Dedifferentiated amniotic fluid mesenchymal stem cell (primary cell): ENCODE measurements around the gene ZNF333.
"Not testable (repeated sequence)": the region's sequence is repeated elsewhere in the genome, so short reads cannot be mapped to it uniquely, and the experiment has no call there.

ENCODE experiments used
- DNase-seq: peaks from one replicate; pipeline ENCODE4 v3.0.0-alpha.2; 2016; ENCODE audit errors: extremely low spot score

The ZNF333 gene

DNA sequence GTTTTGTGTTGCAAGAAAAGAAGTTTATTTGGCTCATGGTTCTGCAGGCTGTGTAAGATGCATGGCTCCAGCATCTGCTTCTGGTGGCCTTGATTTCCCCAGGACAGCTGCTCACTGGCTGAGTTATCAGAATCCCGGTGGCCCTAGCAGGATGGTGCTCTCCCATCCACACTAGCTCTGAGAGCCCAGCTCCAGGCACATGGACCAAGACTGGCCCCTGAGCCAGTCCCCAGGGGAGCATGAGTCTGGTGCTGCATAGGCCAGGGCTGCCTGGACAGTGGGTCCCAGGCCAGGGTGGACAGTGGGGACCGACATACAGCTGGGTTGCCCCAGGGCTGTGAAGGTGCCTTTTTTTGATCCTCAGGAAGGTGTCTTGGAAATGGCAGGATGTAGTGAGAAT is 78.2 kb downstream of the ZNF333 start:
- DNase-seq: no peak

DNA sequence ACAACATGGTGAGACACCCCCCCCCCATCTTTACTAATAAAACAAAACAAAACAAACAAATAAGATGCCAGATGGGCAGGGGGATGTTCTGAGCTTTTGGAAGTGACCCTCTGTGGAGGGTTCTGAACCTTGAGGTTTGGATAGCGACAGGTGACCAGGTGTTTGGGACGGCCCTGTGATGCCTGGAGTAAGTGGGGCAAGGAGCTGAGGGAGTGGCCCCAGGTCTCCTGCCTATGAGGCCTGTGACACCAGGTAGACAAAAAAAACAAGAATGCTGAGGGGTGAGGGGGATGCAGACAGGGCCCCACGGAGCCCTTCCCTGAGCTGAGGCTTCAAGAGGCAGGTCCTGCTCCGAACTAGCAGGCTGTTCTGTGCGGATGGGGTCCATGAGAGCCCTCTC is 79.4 kb downstream of the ZNF333 start:
- no peak for DNase-seq

DNA sequence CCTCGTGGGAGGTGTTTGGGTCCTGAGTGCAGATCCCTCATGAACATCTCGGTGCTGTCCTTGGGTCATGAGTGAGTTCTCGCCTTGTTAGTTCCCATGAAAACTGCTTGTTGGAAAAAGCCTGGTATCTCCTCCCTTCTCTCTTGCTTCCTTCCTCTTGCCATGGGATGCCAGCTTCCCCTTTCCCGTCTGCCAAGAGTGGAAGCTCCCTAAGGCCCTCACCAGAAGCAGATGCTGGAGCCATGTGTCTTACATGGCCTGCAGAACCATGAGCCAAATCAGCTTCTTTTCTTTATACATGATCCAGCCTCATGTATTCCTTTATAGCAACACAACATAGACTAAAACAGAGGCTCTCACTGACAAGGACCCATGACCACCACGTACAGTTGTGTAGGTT is 80.3 kb downstream of the ZNF333 start:
- no peak for DNase-seq

DNA sequence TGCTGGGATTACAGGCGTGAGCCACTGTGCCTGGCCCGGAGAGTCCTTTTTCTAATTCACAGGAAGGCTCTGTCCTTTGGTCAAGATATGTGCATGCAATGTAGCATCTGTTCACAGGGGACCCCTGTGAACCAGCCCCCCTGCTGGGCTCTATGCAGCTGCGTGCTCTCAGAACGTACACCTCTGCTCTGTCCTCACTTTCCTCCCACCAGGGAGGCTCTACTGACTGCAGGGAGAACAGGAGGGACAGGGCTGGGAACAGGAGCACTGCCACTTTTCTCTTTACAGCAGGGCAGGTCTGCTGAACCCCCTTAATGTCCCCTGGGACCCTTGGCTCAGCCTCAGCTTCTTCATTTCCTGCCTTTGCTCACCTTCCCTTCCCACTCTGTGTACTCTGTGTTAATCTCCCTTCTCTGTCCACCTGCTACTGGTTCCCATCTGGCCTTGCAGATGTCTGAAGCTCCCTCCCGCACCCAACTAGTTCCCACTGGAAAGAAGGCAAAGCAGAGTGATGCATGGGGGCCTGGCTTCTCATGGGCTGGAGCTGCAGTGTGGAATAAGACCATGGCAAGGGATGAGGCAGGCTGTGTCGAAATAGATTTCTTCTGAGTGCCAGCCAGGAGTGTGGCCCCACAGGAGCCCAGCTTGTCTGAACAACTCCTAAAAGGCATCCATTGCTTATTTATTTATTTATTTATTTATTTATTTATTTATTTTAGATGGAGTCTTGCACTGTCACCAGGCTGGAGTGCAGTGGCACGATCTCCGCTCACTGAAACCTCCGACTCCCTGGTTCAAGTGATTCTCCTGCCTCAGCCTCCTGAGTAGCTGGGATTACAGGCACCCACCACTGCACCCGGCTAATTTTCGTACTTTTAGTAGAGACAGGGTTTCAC is 81.3 kb downstream of the ZNF333 start:
- no peak for DNase-seq

DNA sequence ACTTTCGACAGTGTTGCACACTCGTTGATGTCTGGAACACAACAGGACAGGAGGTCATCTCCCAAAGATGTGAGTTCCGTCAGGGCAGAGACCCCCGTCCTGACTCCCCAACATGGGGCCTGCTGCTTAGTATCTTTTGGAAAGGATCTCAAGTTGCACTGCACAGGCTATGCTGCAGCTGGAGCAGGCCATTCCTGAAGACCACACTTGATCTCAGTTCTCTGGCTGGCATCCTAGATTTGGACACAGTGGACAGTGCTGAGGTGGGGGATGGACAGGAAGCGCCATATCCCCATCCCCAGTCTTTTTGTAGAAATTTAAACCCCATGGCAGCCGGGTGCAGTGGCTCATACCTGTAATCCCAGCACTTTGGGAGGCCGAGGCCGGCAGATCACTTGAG is 82.6 kb downstream of the ZNF333 start:
- DNase-seq: no peak

DNA sequence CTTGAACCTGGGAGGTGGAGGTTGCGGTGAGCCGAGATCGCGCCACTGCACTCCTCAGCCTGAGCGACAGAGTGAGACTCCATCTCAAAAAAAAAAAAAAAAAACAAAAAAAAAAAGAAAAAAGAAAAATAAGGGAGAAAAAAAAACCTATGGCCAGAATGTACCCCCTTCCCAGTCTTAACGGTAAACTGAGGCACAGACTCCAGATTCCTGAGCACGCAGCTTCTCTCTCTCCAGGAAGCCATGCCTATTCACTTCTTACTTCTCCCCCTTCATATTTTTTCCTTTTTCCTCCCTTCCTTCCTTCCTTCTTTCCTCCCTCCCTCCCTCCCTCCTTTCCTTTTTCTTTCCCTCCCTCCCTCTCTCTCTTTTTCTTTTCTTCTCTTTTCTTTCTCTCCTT is 83.1 kb downstream of the ZNF333 start:
- no peak for DNase-seq

DNA sequence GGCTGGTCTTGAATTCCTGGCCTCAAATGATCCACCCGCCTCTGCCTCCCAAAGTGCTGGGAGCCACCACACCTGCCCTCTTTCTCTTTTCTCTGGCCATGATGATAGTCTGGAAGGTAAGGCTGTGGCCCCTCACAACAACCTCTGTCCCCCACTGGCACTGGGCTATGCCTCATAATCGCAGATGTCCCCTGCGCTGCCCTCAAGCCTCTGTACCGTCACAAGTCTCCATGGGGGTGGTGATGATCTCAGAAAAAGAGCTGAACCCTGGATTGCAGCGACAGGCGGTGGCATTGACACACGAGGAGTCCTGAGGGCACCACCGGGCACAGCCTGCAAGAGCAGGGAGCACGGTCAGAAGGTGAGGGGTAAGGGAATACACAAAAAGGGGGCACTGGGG is 83.9 kb downstream of the ZNF333 start:
- not testable (repeated sequence) for DNase-seq

DNA sequence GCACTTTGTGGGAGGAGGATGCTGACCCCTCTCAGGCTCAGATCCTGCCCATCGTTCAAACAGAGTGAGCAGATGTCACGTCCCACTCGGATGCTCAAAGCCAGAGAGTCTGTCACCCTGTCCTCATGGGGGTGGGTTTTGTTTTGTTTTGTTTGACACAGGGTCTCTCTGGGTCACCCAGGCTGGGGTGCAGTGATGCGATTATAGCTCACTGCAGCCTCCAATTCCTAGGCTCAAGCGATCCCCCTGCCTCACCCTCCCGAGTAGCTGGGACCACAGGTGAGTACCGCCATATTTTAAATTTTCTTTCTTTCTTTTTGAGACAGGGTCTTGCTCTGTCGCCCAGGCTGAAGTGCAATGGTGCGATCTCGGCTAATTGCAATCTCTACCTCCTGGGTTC is 84.5 kb downstream of the ZNF333 start:
- no peak for DNase-seq

DNA sequence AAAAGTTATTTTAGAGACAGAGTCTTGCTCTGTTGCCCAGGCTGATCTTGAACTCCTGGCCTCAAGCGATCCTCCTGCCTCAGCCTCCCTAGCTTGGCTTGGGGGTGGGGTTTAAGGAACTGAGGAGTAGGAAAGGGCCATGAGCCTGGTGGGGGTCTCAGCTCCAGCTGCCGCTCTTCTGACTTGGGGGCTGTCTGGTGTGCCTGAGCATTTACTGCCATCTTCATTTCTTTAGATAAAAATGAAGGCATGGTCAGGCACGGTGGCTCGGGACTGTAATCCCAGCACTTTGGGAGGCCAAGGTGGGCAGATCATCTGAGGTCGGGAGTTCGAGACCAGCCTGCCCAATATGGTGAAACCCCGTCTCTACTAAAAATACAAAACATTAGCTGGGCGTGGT is 85.5 kb downstream of the ZNF333 start:
- DNase-seq: not testable (repeated sequence)

DNA sequence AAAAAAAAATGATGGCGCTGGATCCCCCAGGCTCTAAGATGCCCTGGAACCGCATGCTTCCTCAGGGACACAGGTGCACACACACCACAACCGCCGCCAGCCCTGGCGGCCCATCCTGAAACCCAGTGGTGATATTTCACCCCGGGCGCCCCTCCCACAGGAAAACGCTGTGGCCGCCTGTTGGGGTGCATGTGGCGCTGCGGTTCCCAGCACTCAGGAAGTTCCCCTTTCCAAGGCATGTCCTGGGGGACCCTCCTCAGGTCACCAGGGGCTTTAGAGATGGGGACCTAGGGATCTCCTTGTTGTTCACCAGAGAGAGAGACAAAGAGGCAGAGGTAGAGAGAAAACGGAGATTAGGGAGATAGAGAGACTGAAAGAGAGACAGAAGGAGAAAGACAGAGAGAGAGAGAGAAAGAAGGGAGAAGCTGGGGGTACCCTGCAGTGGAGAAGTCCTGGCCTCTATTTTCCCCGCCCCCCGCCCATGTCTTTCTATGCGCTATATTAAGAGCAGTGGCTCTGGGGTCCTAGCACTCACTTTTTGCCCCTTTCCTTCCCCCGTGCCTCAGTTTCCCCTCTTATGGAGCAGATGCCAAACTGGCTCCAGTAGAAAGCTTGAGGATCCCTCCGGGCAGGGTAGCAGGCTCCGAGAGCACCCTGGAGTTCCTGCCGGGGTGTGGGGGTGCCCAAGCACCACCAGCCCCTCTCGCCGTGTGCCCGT is 86.2 kb downstream of the ZNF333 start:
- DNase-seq: no peak

DNA sequence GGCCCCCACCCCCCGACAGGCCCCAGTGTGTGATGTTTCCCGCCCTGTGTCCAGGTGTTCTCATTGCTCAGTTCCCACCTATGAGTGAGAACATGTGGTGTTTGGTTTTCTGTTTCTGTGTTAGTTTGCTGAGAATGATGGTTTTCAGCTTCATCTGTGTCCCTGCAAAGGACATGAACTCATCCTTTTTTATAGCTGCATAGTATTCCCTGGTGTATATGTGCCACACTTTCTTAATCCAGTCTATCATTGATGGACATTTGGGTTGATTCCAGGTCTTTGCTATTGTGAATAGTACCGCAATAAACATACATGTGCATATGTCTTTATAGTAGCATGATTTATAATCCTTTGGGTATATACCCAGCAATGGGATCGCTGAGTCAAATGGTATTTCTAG is 87.8 kb downstream of the ZNF333 start:
- DNase-seq: not testable (repeated sequence)

DNA sequence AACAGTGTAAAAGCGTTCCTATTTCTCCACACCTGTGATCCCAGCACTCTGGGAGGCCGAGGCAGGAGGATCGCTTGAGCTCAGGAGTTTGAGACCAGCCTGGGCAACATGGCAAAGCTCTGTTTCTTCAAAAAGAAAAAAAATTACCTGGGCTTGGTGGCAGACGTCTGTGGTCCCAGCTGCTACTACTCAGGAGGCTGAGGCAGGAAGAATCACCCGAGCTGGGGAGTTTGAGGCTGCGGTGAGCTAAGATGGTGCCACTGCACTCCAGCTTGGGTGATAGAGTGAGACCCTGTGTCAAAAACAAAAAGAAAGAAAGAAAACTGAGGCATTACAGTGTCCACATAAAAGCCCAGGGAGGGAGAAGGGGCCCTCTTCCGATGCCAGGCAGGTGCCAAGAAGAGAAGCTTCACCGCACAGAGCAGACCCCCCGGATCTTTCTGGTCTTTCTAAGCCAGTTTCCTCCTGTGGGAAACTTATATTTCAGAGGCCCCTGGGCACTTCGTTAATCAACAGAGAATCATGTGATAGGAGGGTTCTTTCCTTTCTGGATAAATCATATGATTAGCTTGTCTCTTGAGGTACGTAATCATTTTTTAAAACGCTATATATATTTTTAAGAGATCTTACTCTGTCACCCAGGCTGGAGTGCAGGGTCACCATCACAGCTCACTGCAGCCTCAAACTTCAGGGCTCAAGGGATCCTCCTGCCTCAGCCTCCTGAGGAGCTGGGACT is 88.4 kb downstream of the ZNF333 start, which contains the start of gene ADGRE2:
Gene ADGRE2, minus strand, starts transcription at position 451 of the 736 bp plus-strand sequence. CDS start 1,804 bp downstream, outside the sequence.
- not testable (repeated sequence) for DNase-seq

DNA sequence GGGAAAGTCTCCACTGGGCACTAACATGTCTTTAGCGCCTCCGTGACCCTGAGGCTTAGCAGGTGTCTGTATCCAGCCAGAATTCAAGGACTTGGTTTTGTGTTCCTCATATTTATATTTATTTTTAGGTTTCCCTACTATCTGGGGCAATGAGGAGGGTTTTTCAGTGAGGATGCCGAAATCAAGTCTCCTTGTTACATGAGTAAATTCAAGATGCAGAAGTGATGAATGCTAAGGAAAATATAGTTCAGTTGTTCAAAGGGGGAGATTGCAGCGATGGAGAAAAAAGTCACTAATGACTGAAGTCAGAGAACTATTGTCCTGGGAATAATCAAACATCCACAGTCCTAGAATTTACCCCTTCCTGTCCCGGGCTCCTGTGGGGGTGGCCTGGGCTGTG is 89.3 kb downstream of the ZNF333 start:
- DNase-seq: no peak

DNA sequence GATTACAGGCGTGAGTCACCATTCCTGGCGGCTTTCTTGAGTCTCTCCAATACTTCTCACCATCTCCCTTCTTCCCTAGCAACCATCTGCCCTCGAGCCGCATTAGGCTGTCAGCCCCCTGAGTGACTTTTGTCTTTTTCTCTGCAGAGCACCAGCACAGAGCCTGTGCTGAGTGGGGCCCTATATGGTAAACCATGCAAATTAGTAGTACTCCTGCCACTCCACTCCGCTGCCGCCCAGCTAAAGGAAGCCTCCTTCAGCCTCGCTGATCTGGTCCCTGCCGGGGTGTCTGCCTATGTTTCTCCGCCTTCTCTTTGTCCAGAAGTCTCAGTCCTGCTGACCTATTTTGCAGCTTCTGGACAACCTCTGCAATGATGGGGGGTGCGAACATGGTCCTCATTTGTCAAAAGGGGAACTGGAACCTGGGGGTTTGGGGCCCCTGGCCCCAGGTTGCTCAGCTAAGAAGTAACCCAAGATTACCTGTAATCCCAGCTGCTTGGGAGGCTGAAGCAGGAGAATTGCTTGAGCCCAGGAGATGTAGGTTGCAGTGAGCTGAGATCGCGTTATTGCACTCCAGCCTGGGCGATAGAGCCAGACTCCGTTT is 90.9 kb downstream of the ZNF333 start:
- not testable (repeated sequence) for DNase-seq

DNA sequence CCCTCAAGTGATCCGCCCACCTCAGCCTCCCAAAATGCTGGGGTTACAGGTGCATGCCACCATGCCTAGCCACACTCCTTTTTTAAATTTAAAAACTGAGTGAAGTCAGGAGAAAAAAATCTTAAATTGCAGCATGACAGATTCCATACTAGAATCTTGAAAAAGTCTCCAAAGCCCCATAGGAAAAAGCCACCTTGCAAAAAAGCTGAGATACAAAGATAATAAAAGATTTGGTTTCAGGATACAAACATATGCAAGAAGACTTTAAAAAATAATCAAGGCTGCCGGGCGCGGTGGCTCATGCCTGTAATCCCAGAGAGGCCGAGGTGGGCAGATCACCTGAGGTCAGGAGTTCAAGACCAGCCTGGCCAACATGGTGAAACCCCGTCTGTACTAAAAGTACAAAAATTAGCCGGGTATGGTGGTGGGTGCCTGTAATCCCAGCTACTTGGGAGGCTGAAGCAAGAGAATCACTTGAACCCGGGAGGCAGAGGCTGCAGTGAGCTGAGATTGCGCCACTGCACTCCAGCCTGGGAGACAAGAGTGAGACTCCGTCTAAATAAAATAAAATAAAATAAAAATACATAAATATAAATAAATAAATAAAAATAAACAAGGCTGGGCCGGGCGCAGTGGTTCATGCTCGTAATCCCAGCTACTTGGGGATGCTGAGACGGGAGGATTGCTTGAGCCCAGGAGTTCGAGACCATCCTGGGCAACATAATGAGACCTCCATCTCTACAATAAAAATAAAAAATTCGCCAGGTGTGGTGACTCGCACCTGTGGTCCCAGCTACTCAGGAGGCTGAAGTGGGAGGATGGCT is 92.1 kb downstream of the ZNF333 start:
- not testable (repeated sequence) for DNase-seq

DNA sequence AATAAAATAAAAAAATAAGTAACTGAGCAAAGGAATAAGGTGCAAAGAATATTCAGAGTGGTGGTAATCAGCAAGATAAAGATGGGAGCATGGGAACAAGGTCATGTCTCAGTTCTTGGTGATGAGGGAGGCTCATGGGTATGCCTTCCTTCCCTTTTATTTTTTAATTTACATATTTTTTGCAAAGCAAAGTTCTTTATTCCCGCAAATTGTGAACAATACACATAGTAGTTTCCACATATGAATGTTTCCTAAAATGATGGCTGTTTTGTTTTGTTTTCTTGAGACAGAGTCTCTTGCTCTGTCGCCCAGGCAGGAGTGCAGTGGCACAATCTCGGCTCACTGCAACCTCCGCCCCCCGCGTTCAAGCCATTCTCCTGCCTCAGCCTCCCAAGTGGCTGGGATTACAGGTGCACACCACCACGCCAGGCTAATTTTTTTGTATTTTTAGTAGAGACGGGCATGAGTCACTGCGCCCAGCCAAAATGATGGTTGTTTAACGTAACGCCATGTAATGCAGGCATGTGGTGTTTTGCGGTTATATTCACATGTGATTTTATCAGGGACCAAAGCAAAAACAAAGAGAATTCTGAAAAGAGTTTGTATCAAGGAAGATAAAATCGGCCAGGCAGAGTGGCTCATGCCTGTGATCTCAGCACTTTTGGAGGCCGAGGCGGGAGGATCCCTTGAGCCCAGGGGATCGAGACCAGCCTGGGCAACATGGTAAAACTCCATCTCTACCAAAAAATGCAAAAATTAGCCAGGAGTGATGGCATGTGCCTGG is 93.0 kb downstream of the ZNF333 start:
- no peak for DNase-seq
